Measurements from ENCODE around the gene PTHLH.

DNA sequence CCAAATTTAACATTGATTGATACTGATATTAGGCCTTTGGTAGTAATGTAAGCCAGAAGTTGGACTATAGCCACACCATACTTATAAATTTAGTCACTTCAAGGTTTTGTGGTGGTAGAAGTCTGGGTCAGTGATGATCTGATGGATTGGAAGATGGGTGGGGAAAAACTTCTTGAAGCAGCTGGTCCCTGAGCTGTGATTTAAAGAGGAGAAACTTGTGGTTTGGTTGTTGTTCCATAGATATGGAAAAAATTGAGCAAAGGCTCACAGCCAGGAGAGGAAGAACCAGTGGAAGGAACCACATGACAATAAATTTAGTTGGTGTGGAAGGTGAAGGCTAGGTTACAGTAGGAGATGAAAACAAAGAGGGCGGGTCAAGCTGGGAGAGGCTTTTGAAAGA lies 26.1 kb downstream of the PTHLH start:
- TF ChIP-seq EZH2 (IDR thresholded peaks at IDR 0.05; ENCODE audit: low read depth) = no peak
- TF ChIP-seq, protein P1, sequence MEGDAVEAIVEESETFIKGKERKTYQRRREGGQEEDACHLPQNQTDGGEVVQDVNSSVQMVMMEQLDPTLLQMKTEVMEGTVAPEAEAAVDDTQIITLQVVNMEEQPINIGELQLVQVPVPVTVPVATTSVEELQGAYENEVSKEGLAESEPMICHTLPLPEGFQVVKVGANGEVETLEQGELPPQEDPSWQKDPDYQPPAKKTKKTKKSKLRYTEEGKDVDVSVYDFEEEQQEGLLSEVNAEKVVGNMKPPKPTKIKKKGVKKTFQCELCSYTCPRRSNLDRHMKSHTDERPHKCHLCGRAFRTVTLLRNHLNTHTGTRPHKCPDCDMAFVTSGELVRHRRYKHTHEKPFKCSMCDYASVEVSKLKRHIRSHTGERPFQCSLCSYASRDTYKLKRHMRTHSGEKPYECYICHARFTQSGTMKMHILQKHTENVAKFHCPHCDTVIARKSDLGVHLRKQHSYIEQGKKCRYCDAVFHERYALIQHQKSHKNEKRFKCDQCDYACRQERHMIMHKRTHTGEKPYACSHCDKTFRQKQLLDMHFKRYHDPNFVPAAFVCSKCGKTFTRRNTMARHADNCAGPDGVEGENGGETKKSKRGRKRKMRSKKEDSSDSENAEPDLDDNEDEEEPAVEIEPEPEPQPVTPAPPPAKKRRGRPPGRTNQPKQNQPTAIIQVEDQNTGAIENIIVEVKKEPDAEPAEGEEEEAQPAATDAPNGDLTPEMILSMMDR (conservative IDR thresholded peaks at IDR 0.05) = no peak
